Endothelial cell of umbilical vein (primary cell): ENCODE results near the gene TMEM186.

ENCODE experiments used
- CTCF ChIP-seq, 2 donors: IDR thresholded peaks; 1 replicate in 1 of 2; 2 replicates in 1 of 2; pipeline ENCODE4 v1.5.1; 2011; ENCODE audit warnings: low read length in 2 of 2, mild to moderate bottlenecking in 2 of 2, moderate library complexity in 2 of 2, control low read depth in 1 of 2, inconsistent platforms in 1 of 2, low read depth in 1 of 2; ENCODE audit not compliant: insufficient read depth in 1 of 2; ENCODE audit errors: extremely low read depth in 1 of 2
- EZH2 ChIP-seq: IDR thresholded peaks from 2 replicates; pipeline ENCODE4 v1.6.1; 2012; ENCODE audit warnings: borderline replicate concordance, low read depth, mild to moderate bottlenecking, moderate library complexity, low read length, inconsistent platforms; ENCODE audit not compliant: severe bottlenecking
- GATA2 ChIP-seq: IDR thresholded peaks from 2 replicates; pipeline ENCODE4 v1.7.0; 2011; ENCODE audit warnings: low read depth, mild to moderate bottlenecking, moderate library complexity, mixed read lengths, low read length; ENCODE audit not compliant: insufficient read length, insufficient read depth
- JUN ChIP-seq: IDR thresholded peaks from 2 replicates; pipeline ENCODE4 v1.6.1; 2011; ENCODE audit warnings: borderline replicate concordance, low read depth; ENCODE audit not compliant: insufficient read length, insufficient read depth
- POLR2A ChIP-seq: IDR thresholded peaks from 2 replicates; pipeline ENCODE4 v1.6.1; 2012; ENCODE audit warnings: low read depth, mild to moderate bottlenecking, control low read depth, low read length
- POLR2AphosphoS5 ChIP-seq: IDR thresholded peaks from 2 replicates; pipeline ENCODE4 v1.6.1; 2012; ENCODE audit warnings: low read depth, mild to moderate bottlenecking, control low read depth, low read length, moderate library complexity; ENCODE audit not compliant: insufficient read depth
- TF ChIP-seq, protein P1 (sequence below): IDR thresholded peaks from 2 replicates; pipeline ENCODE4 v1.6.1; 2011; ENCODE audit not compliant: insufficient read depth, insufficient read length

- TF ChIP-seq GATA2: no peak
- no peak for TF ChIP-seq CTCF (IDR thresholded peaks at IDR 0.05; ENCODE audit: extremely low read depth in 1 of 2, insufficient read depth in 1 of 2, low read depth in 1 of 2, low read length in 2 of 2)
- TF ChIP-seq POLR2A: no peak
- no peak for TF ChIP-seq EZH2
- TF ChIP-seq JUN: no peak
- TF ChIP-seq POLR2AphosphoS5: no peak
- TF ChIP-seq, protein P1, sequence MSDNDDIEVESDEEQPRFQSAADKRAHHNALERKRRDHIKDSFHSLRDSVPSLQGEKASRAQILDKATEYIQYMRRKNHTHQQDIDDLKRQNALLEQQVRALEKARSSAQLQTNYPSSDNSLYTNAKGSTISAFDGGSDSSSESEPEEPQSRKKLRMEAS: no peak
Measured at GRCh38 chr16:8808613-8809353, 11.3 kb upstream of the TMEM186 start.
